Breast epithelium (tissue), 4 donors: ENCODE measurements around the gene MORN1. TPM values are rescaled to one million over a fixed set of nuclear protein-coding genes. Genes with fewer than 3 reads are reported as not detected.

ENCODE experiments used
- DNase-seq, 2 donors: peaks; one replicate each; pipeline ENCODE4 v3.0.0-alpha.2; 2019; ENCODE audit warnings: low spot score in 2 of 2
- H3K27ac ChIP-seq, 2 donors: fragments of 200-600 bp; sonication (generic) in 1 of 2; one replicate each; pipeline ENCODE4 v1.5.1; 2016 to 2019; ENCODE audit warnings: mild to moderate bottlenecking in 1 of 2
- H3K27me3 ChIP-seq, 2 donors: fragments of 200-600 bp; sonication (generic) in 1 of 2; one replicate each; pipeline versions ENCODE4 v1.5.1 to v1.6.0; 2017 to 2019; ENCODE audit warnings: control low read depth in 1 of 2, mild to moderate bottlenecking in 1 of 2
- H3K36me3 ChIP-seq: fragments of 200-600 bp; one replicate; pipeline ENCODE4 v1.5.1; 2019
- H3K4me1 ChIP-seq, 2 donors: fragments of 200-600 bp; sonication (generic); one replicate each; pipeline ENCODE4 v1.5.1; 2016 to 2019; ENCODE audit warnings: control low read depth in 1 of 2
- H3K4me3 ChIP-seq, 3 donors: fragments of 200-600 bp; sonication (generic); 1 replicate in 2 of 3; 2 replicates in 1 of 3; pipeline ENCODE4 v1.5.1; 2016 to 2019; ENCODE audit warnings: mild to moderate bottlenecking in 3 of 3, moderate library complexity in 2 of 3
- H3K9me3 ChIP-seq, 2 donors: fragments of 200-600 bp; sonication (generic) in 1 of 2; one replicate each; pipeline ENCODE4 v1.5.1; 2016 to 2019; ENCODE audit warnings: control low read depth in 1 of 2
- CTCF ChIP-seq, 3 donors: fragments of 450-650 bp; IDR thresholded peaks; one replicate each; pipeline ENCODE4 v1.5.1; 2016 to 2017; ENCODE audit warnings: antibody characterized with exemption in 3 of 3, mild to moderate bottlenecking in 3 of 3, moderate library complexity in 3 of 3
- POLR2A ChIP-seq: fragments of 450-650 bp; IDR thresholded peaks from one replicate; pipeline ENCODE4 v1.6.1; 2016; ENCODE audit warnings: antibody characterized with exemption, mild to moderate bottlenecking, moderate library complexity
- POLR2AphosphoS5 ChIP-seq, 3 donors: sonication (generic); formaldehyde crosslinking; IDR thresholded peaks; one replicate each; pipeline ENCODE4 v1.6.1; 2017; ENCODE audit warnings: antibody characterized with exemption in 3 of 3
- intact Hi-C: fragments of 100-400 bp; cut with DNase I; formaldehyde crosslinking; loops from one replicate; pipeline ENCODE4 v1.15.1; 2023; ENCODE audit warnings: low total_unique reads
- total RNA-seq, 3 donors: library from RNA; depleted of rRNA; stranded (reverse); fragments of >200 nt; gene quantifications; one replicate each; pipeline ENCODE4 v1.1.0, GENCODE V29; 2016

The MORN1 gene
- total RNA-seq, 3 donors from 2014 or later, result 4.0 to 18.1 (median 17.7) TPM

GRCh38 chr1:2413495-2414296, 22.3 kb upstream of the MORN1 start:
- TF ChIP-seq CTCF (IDR thresholded peaks at IDR 0.05) (no peak), POLR2AphosphoS5 (IDR thresholded peaks at IDR 0.05) (no peak), POLR2A (no peak)
- H3K27ac ChIP-seq, result peak overlapping the region; percentile 88 to 94
- H3K4me1 ChIP-seq, result peaks cover 15 to 17% of the 10 kb centered on the region in 2 donors
- peak overlapping the region; percentile 86 to 95 (median 89) for H3K4me3 ChIP-seq
- H3K27me3 ChIP-seq, result peaks cover 0 to 18% of the 10 kb centered on the region in 2 donors
- DNase-seq, result no peak
- no peaks in the 10 kb centered on the region for H3K36me3 ChIP-seq
- no peaks in the 10 kb centered on the region for H3K9me3 ChIP-seq
- intact Hi-C loops, result loop anchor here (2.0 kb wide), 1 partner anchor 135 kb away; no protein-coding TSS in a partner anchor

- H3K27ac ChIP-seq, result peak overlapping the region; percentile 88 to 94
- no peak for DNase-seq
- intact Hi-C loops, result loop anchor here (2.0 kb wide), 1 partner anchor 136 kb away; no protein-coding TSS in a partner anchor
- peaks cover 0 to 13% of the 10 kb centered on the region in 2 donors for H3K27me3 ChIP-seq
- TF ChIP-seq CTCF (IDR thresholded peaks at IDR 0.05) (peak in 2 of 3 donors; percentile 11 to 19), POLR2A (no peak), POLR2AphosphoS5 (IDR thresholded peaks at IDR 0.05) (no peak)
- peak overlapping the region; percentile 86 to 95 (median 89) for H3K4me3 ChIP-seq
- peaks cover 15 to 17% of the 10 kb centered on the region in 2 donors for H3K4me1 ChIP-seq
- H3K9me3 ChIP-seq, result no peaks in the 10 kb centered on the region
- H3K36me3 ChIP-seq, result no peaks in the 10 kb centered on the region
These were observed 21.6 kb upstream of the MORN1 start for GRCh38 chr1:2412773-2413494.

GRCh38 chr1:2412395-2412772, 21.0 kb upstream of the MORN1 start, which contains the start of gene PEX10:
Gene PEX10, minus strand, starts transcription at chr1:2412564. Its CDS starts 62 bp downstream, at chr1:2412502.
- intact Hi-C loops, result loop anchor here (2.0 kb wide), 1 partner anchor 136 kb away; no protein-coding TSS in a partner anchor
- H3K27ac ChIP-seq, result peak within 1 kb of the TSS; percentile 88 to 94
- H3K4me1 ChIP-seq, result peaks cover 15 to 17% of the 10 kb centered on the region in 2 donors
- H3K9me3 ChIP-seq, result no peaks in the 10 kb centered on the region
- DNase-seq, result peak; percentile 97 to 98
- H3K36me3 ChIP-seq, result no peaks in the 10 kb centered on the region
- TF ChIP-seq POLR2AphosphoS5 (IDR thresholded peaks at IDR 0.05) (peak in 2 of 3 donors; percentile 28 to 73), CTCF (IDR thresholded peaks at IDR 0.05) (no peak)
- peaks cover 0 to 7% of the 10 kb centered on the region in 2 donors for H3K27me3 ChIP-seq
- peak within 1 kb of the TSS; percentile 86 to 95 (median 89) for H3K4me3 ChIP-seq

GRCh38 chr1:2411801-2412394, 20.5 kb upstream of the MORN1 start:
- intact Hi-C loops, result loop anchor here (2.0 kb wide), 1 partner anchor 137 kb away; no protein-coding TSS in a partner anchor
- peak in 1 of 2 donors; percentile 40 for DNase-seq
- TF ChIP-seq CTCF (IDR thresholded peaks at IDR 0.05), result no peak
- TF ChIP-seq POLR2A, result no peak
- TF ChIP-seq POLR2AphosphoS5 (IDR thresholded peaks at IDR 0.05), result no peak
- peaks cover 0 to 7% of the 10 kb centered on the region in 2 donors for H3K27me3 ChIP-seq
- no peaks in the 10 kb centered on the region for H3K36me3 ChIP-seq
- H3K9me3 ChIP-seq, result no peaks in the 10 kb centered on the region
- peak overlapping the region; percentile 88 to 94 for H3K27ac ChIP-seq
- peak overlapping the region; percentile 86 to 95 (median 89) for H3K4me3 ChIP-seq
- H3K4me1 ChIP-seq, result peaks cover 15 to 17% of the 10 kb centered on the region in 2 donors
